Endothelial cell of umbilical vein (primary cell): ENCODE results near the gene CMC2. TPM values are rescaled to one million over a fixed set of nuclear protein-coding genes. Genes with fewer than 3 reads are reported as not detected.

Source experiments
- BruUV-seq: library from RNA; stranded (reverse); fragments of 400-500 nt; replicated peaks from 2 replicates; lab custom pipeline; 2021; lab: Mats Ljungman, UMichigan
- CTCF ChIA-PET: fragments of 300-600, 350-600 bp; sonication (Branson Sonifier 250); formaldehyde crosslinking; loops from one replicate; lab custom pipeline; 2021; ENCODE audit warnings: antibody characterized with exemption, inconsistent platforms; lab: Charles Lee
- POLR2A ChIA-PET: fragments of 300-600, 350-600 bp; sonication (Branson Sonifier 250); formaldehyde crosslinking; loops from one replicate; lab custom pipeline; 2021; ENCODE audit warnings: antibody characterized with exemption, inconsistent platforms; lab: Charles Lee
- DNase-seq: peaks from one replicate; pipeline ENCODE4 v3.0.0-alpha.2; 2011; ENCODE audit warnings: low read depth, low spot score
- FAIRE-seq: peaks from 2 replicates; lab custom pipeline; 2011; peaks lifted over from hg19 to GRCh38; lab: Jason Lieb, UNC
- H2AFZ ChIP-seq: 2 replicates; pipeline ENCODE4 v1.6.0; 2012; ENCODE audit warnings: low read depth, low read length, control low read depth, inconsistent platforms
- H3K27ac ChIP-seq: 2 replicates; pipeline ENCODE4 v1.5.1; 2011; ENCODE audit warnings: low read depth, mild to moderate bottlenecking, control low read depth, low read length, moderate library complexity; ENCODE audit not compliant: insufficient read depth
- H3K27me3 ChIP-seq, 2 experiments: 2 replicates each; pipeline versions ENCODE4 v1.6.0 to v1.6.1; 2011; ENCODE audit warnings: low read length in 2 of 2, mixed read lengths in 1 of 2; ENCODE audit not compliant: control insufficient read depth in 2 of 2, insufficient read depth in 2 of 2
- H3K36me3 ChIP-seq, 2 experiments: 2 replicates in 1 of 2; 3 replicates in 1 of 2; pipeline ENCODE4 v1.5.1; 2011; ENCODE audit warnings: low read length in 2 of 2, mild to moderate bottlenecking in 1 of 2, moderate library complexity in 1 of 2; ENCODE audit not compliant: control insufficient read depth in 2 of 2, insufficient read depth in 2 of 2; ENCODE audit errors: extremely low read depth in 1 of 2
- H3K4me1 ChIP-seq: 3 replicates; pipeline ENCODE4 v1.5.1; 2011; ENCODE audit warnings: mild to moderate bottlenecking, low read length; ENCODE audit not compliant: control insufficient read depth, insufficient read depth; ENCODE audit errors: extremely low read depth
- H3K4me2 ChIP-seq: 2 replicates; pipeline ENCODE4 v1.6.1; 2011; ENCODE audit warnings: low read length, control low read depth, mixed read lengths; ENCODE audit not compliant: insufficient read depth
- H3K4me3 ChIP-seq, 3 experiments: fragments of 200-600 bp in 1 of 3; sonication (generic), shearing (Covaris generic) in 1 of 3; replicated peaks in 1 of 3; 2 replicates each; pipeline ENCODE4 v1.5.1; 2011 to 2016; ENCODE audit warnings: control low read depth in 3 of 3, low read length in 3 of 3, mild to moderate bottlenecking in 2 of 3, inconsistent platforms in 1 of 3, low read depth in 1 of 3, moderate library complexity in 1 of 3; ENCODE audit not compliant: insufficient read depth in 1 of 3
- H3K79me2 ChIP-seq: 2 replicates; pipeline ENCODE4 v1.6.0; 2012; ENCODE audit warnings: low read length, inconsistent platforms; ENCODE audit not compliant: control insufficient read depth, insufficient read depth
- H3K9ac ChIP-seq: replicated peaks from 2 replicates; pipeline ENCODE3; 2011; ENCODE audit warnings: low read length, control low read depth; ENCODE audit not compliant: insufficient read depth; ENCODE audit errors: extremely low read depth
- H3K9me1 ChIP-seq: replicated peaks from 3 replicates; pipeline ENCODE4 v1.6.0; 2011; ENCODE audit warnings: mild to moderate bottlenecking, low read length; ENCODE audit not compliant: control insufficient read depth, insufficient read depth; ENCODE audit errors: extremely low read depth
- H3K9me3 ChIP-seq: replicated peaks from 2 replicates; pipeline ENCODE4 v1.5.1; 2012; ENCODE audit warnings: low read length, inconsistent platforms; ENCODE audit not compliant: control insufficient read depth, insufficient read depth
- H4K20me1 ChIP-seq: replicated peaks from 2 replicates; pipeline ENCODE3; 2011; ENCODE audit warnings: mild to moderate bottlenecking, low read length; ENCODE audit not compliant: control insufficient read depth, insufficient read depth; ENCODE audit errors: extremely low read depth
- EZH2 ChIP-seq: IDR thresholded peaks from 2 replicates; pipeline ENCODE4 v1.6.1; 2012; ENCODE audit warnings: borderline replicate concordance, low read depth, mild to moderate bottlenecking, moderate library complexity, low read length, inconsistent platforms; ENCODE audit not compliant: severe bottlenecking
- FOS ChIP-seq: IDR thresholded peaks from 2 replicates; pipeline ENCODE4 v1.6.1; 2011; ENCODE audit warnings: mild to moderate bottlenecking, low read length, moderate library complexity, borderline replicate concordance; ENCODE audit not compliant: insufficient read depth
- GATA2 ChIP-seq: IDR thresholded peaks from 2 replicates; pipeline ENCODE4 v1.7.0; 2011; ENCODE audit warnings: low read depth, mild to moderate bottlenecking, moderate library complexity, mixed read lengths, low read length; ENCODE audit not compliant: insufficient read length, insufficient read depth
- JUN ChIP-seq: IDR thresholded peaks from 2 replicates; pipeline ENCODE4 v1.6.1; 2011; ENCODE audit warnings: borderline replicate concordance, low read depth; ENCODE audit not compliant: insufficient read length, insufficient read depth
- MYC ChIP-seq: IDR thresholded peaks from one replicate; pipeline ENCODE4 v1.6.1; 2011; ENCODE audit warnings: mild to moderate bottlenecking, low read depth, low read length
- POLR2A ChIP-seq: IDR thresholded peaks from 2 replicates; pipeline ENCODE4 v1.6.1; 2012; ENCODE audit warnings: low read depth, mild to moderate bottlenecking, control low read depth, low read length
- POLR2AphosphoS5 ChIP-seq: IDR thresholded peaks from 2 replicates; pipeline ENCODE4 v1.6.1; 2012; ENCODE audit warnings: low read depth, mild to moderate bottlenecking, control low read depth, low read length, moderate library complexity; ENCODE audit not compliant: insufficient read depth
- dilution Hi-C: fragments of 300-500 bp; cut with MboI; formaldehyde crosslinking; loops from one replicate; pipeline ENCODE4 v1.15.0; 2019; ENCODE audit warnings: low sequenced_read_pairs; ENCODE audit not compliant: extremely low pct_ligation_motif_present
- intact Hi-C: fragments of 100-400 bp; cut with micrococcal nuclease; formaldehyde crosslinking; loops from one replicate; pipeline ENCODE4 v1.10.0; 2022
- polyA plus RNA-seq, 4 experiments: library from polyadenylated mRNA; depleted of rRNA in 3 of 4; stranded (reverse) in 3 of 4; unstranded in 1 of 4; fragments of >200 nt; gene quantifications; 2 replicates each; pipeline versions ENCODE4 v1.2.1 to v1.2.3, GENCODE V29; 2011 to 2012; ENCODE audit warnings: missing spikeins in 1 of 4
- total RNA-seq: library from RNA; stranded (reverse); gene quantifications from 2 replicates; pipeline ENCODE4 v1.2.3, GENCODE V29; 2021
- TF ChIP-seq, protein P1 (sequence below), 2 donors: IDR thresholded peaks; 1 replicate in 1 of 2; 2 replicates in 1 of 2; pipeline ENCODE4 v1.5.1; 2011; ENCODE audit warnings: low read length in 2 of 2, mild to moderate bottlenecking in 2 of 2, moderate library complexity in 2 of 2, control low read depth in 1 of 2, inconsistent platforms in 1 of 2, low read depth in 1 of 2; ENCODE audit not compliant: insufficient read depth in 1 of 2; ENCODE audit errors: extremely low read depth in 1 of 2
- TF ChIP-seq, protein P2 (sequence below): IDR thresholded peaks from 2 replicates; pipeline ENCODE4 v1.6.1; 2011; ENCODE audit not compliant: insufficient read depth, insufficient read length

The CMC2 gene
- total and polyA plus RNA-seq, 2 donors (not counting 3 experiments of a cell fraction or from before 2014, with no cell fraction given) = 97.8 to 216 TPM

DNA sequence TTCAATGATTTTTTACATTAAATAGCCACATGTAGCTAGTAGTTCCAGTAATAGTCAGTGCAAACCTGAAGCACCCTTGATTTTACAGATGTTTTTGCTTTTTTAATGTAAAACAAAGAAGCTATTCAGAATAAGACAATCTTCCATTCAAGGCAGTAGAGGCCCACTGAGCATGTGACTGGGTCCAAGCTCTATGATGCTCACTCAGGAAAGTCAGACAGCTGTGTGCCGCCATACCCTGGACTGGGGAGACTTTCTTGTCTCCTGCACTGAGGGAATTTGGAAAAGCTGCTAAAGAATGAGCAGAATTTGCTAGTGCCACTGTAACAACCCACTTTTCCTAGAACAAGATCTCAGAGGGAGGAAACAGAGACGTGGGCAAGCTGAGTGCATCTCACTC, 11.8 kb upstream of the CMC2 start:
- H3K9me3 ChIP-seq = no peaks in the 10 kb centered on the region
- H3K9ac ChIP-seq = no peak overlapping the region
- dilution Hi-C loops = no loop called here
- H3K27ac ChIP-seq = no peak overlapping the region
- H3K4me1 ChIP-seq = no peaks in the 10 kb centered on the region
- ChIA-PET CTCF (interaction anchor here (0.9 to 2.3 kb wide), 6 partner anchors 10 to 94 kb away, joined by 3 to 15 read pairs (median 6); partner anchors contain the start of gene ATMIN), POLR2A (no interaction called here)
- no peak overlapping the region for H3K4me3 ChIP-seq
- no peaks in the 10 kb centered on the region for H3K79me2 ChIP-seq
- BruUV-seq = no TSS peak
- no peak for DNase-seq
- no peaks in the 10 kb centered on the region for H3K9me1 ChIP-seq
- no peak for FAIRE-seq
- TF ChIP-seq JUN (no peak), FOS (no peak), EZH2 (no peak), POLR2AphosphoS5 (no peak), MYC (no peak), POLR2A (no peak), GATA2 (no peak)
- TF ChIP-seq, protein P1, sequence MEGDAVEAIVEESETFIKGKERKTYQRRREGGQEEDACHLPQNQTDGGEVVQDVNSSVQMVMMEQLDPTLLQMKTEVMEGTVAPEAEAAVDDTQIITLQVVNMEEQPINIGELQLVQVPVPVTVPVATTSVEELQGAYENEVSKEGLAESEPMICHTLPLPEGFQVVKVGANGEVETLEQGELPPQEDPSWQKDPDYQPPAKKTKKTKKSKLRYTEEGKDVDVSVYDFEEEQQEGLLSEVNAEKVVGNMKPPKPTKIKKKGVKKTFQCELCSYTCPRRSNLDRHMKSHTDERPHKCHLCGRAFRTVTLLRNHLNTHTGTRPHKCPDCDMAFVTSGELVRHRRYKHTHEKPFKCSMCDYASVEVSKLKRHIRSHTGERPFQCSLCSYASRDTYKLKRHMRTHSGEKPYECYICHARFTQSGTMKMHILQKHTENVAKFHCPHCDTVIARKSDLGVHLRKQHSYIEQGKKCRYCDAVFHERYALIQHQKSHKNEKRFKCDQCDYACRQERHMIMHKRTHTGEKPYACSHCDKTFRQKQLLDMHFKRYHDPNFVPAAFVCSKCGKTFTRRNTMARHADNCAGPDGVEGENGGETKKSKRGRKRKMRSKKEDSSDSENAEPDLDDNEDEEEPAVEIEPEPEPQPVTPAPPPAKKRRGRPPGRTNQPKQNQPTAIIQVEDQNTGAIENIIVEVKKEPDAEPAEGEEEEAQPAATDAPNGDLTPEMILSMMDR (IDR thresholded peaks at IDR 0.05; ENCODE audit: extremely low read depth in 1 of 2, insufficient read depth in 1 of 2, low read depth in 1 of 2, low read length in 2 of 2) = no peak
- TF ChIP-seq, protein P2, sequence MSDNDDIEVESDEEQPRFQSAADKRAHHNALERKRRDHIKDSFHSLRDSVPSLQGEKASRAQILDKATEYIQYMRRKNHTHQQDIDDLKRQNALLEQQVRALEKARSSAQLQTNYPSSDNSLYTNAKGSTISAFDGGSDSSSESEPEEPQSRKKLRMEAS = no peak
- no peaks in the 10 kb centered on the region for H4K20me1 ChIP-seq
- H3K36me3 ChIP-seq = peaks cover 6 to 22% of the 10 kb centered on the region in 2 experiments
- intact Hi-C loops = no loop called here
- H3K27me3 ChIP-seq = no peaks in the 10 kb centered on the region
- no peak overlapping the region for H3K4me2 ChIP-seq
- no peak overlapping the region for H2AFZ ChIP-seq
